Ovary (tissue), 9 donors: ENCODE measurements around the gene RSAD2. TPM values are rescaled to one million over a fixed set of nuclear protein-coding genes. Genes with fewer than 3 reads are reported as not detected.

Experiments used
- DNase-seq, 5 donors: peaks; one replicate each; pipeline ENCODE4 v3.0.0-alpha.2; 2019 to 2020
- H3K27ac ChIP-seq, 2 donors: fragments of 200-600 bp; one replicate each; pipeline versions ENCODE4 v1.5.1 to v1.8.0; 2019 to 2022
- H3K27me3 ChIP-seq: fragments of 200-600 bp; one replicate; pipeline ENCODE4 v1.8.0; 2022
- H3K36me3 ChIP-seq: fragments of 200-600 bp; sonication (generic); one replicate; pipeline ENCODE4 v1.5.1; 2019
- H3K4me1 ChIP-seq: one replicate; pipeline ENCODE4 v1.8.1; 2013; ENCODE audit warnings: mild to moderate bottlenecking, moderate library complexity; ENCODE audit not compliant: insufficient read depth
- H3K4me3 ChIP-seq: fragments of 200-600 bp; sonication (generic); one replicate; pipeline ENCODE4 v1.5.1; 2017
- H3K9me3 ChIP-seq, 2 donors: fragments of 200-600 bp in 1 of 2; sonication (generic) in 1 of 2; one replicate each; pipeline versions ENCODE4 v1.5.1 to v1.8.1; 2013 to 2019; ENCODE audit warnings: mild to moderate bottlenecking in 1 of 2, moderate library complexity in 1 of 2
- EP300 ChIP-seq: sonication (generic); formaldehyde crosslinking; IDR thresholded peaks from one replicate; pipeline ENCODE4 v1.6.1; 2017; ENCODE audit warnings: antibody characterized with exemption
- POLR2A ChIP-seq: fragments of 450-650 bp; IDR thresholded peaks from one replicate; pipeline ENCODE4 v1.6.1; 2017; ENCODE audit warnings: antibody characterized with exemption, mild to moderate bottlenecking, moderate library complexity
- WGBS, 3 donors: extraction: QIAGEN DNeasy Blood & Tissue Kit in 1 of 3; methylation state at CpG; one replicate each; pipeline versions ENCODE4 v1.1.5 to v1.1.7; 2013 to 2017; 5-methylcytosine and 5-hydroxymethylcytosine counted together
- intact Hi-C, 4 donors: fragments of 100-400 bp; cut with DNase I; formaldehyde crosslinking; loops; one replicate each; pipeline versions ENCODE4 v1.11.0 to v1.15.1; 2022 to 2023
- polyA plus RNA-seq, 2 donors: library from polyadenylated mRNA; stranded (reverse); fragments of 200-250 nt in 1 of 2; fragments of 350-450 nt in 1 of 2; fragmentation: Illumina TruSeq in 1 of 2; extraction: RNeasy Lipid Tissue Mini Kit (QIAGEN cat#74804) in 1 of 2; gene quantifications; one replicate each; pipeline ENCODE4 v1.2.3, GENCODE V29; 2013 to 2014
- total RNA-seq, 7 donors: library from RNA; depleted of rRNA in 2 of 7; stranded (reverse); fragments of >200 nt in 2 of 7; fragmentation: NEBNext Ultra II Directional in 3 of 7; extraction: Animal tissue kit (Norgen Biotek cat#: 25700) in 3 of 7; gene quantifications; one replicate each; pipeline versions ENCODE4 v1.1.0 to v1.2.4, GENCODE V29; 2016 to 2023
- TF ChIP-seq, protein P1 (sequence below), 3 donors: fragments of 450-650 bp in 2 of 3; fragments of 200-600 bp in 1 of 3; IDR thresholded peaks; one replicate each; pipeline versions ENCODE4 v1.5.1 to v1.8.0; 2016 to 2022; ENCODE audit warnings: antibody characterized with exemption in 3 of 3, mild to moderate bottlenecking in 1 of 3
- donor health status: DM: no; HTN: no; CAD: no; lungs with moderate emphysema.
- donor health status: DM: no; HTN: no; CAD: no.
- donor health status: Bipolar disorder and iron deficiency.
- donor health status: DM: yes; HTN: yes; CAD: no.
- donor health status: DM: no; HTN: no; CAD: no.
- donor health status: DM: yes; HTN: yes; CAD: no.

The RSAD2 gene
- total and polyA plus RNA-seq, 9 donors, result 1.9 to 11.1 (median 4.7) TPM

DNA sequence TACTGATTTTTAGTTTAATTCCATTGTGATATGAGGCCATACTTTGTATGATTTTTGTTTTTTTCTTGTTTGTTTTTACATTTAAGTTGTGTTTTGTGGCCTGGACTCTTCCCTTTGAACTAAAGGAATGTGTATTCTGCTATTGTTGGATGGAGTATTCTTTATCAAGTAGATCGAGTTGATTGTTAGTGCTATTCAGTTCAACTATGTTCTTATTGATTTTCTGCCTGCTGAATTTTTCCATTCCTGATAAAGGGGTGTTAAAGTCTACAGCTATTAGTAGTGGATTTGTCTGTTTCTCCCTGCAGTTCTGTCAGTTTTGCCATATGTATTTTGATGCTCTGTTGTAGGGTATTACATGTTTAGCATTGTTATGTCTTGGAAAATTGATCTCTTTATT is 54.2 kb downstream of the RSAD2 start:
- intact Hi-C loops, result no loop called here
- Histone ChIP-seq H3K4me1 (peaks cover 9% of the 10 kb centered on the region), H3K27ac (no peak overlapping the region), H3K36me3 (no peaks in the 10 kb centered on the region), H3K4me3 (no peak overlapping the region), H3K27me3 (no peaks in the 10 kb centered on the region), H3K9me3 (no peaks in the 10 kb centered on the region)
- no peak for DNase-seq
- 81 to 89% (median 83%) methylated on average over 1 of the region's 1 CpG for WGBS, 3 donors
- TF ChIP-seq EP300 (no peak), POLR2A (no peak)
- TF ChIP-seq, protein P1, sequence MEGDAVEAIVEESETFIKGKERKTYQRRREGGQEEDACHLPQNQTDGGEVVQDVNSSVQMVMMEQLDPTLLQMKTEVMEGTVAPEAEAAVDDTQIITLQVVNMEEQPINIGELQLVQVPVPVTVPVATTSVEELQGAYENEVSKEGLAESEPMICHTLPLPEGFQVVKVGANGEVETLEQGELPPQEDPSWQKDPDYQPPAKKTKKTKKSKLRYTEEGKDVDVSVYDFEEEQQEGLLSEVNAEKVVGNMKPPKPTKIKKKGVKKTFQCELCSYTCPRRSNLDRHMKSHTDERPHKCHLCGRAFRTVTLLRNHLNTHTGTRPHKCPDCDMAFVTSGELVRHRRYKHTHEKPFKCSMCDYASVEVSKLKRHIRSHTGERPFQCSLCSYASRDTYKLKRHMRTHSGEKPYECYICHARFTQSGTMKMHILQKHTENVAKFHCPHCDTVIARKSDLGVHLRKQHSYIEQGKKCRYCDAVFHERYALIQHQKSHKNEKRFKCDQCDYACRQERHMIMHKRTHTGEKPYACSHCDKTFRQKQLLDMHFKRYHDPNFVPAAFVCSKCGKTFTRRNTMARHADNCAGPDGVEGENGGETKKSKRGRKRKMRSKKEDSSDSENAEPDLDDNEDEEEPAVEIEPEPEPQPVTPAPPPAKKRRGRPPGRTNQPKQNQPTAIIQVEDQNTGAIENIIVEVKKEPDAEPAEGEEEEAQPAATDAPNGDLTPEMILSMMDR (IDR thresholded peaks at IDR 0.05), result no peak

DNA sequence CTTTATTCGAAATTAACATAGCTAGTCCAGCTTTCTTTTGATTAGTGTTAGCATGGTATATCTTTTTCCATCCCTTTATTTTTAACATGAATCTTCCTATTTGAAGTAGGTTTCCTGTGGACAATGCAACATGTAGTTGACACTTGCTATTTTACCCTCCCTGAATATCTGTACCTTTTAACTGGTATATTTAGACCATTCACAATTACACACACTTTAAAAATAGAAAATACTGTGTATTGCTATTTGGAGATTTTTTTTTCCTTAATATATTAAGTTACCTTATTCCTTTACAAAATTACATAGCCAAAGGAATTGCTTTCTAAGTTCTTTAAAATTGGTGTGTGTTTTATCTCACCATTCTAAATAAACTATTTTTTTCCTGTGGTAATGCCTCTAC is 54.6 kb downstream of the RSAD2 start:
- Histone ChIP-seq H3K9me3 (no peaks in the 10 kb centered on the region), H3K4me3 (no peak overlapping the region), H3K36me3 (no peaks in the 10 kb centered on the region), H3K4me1 (peaks cover 4% of the 10 kb centered on the region), H3K27me3 (no peaks in the 10 kb centered on the region), H3K27ac (no peak overlapping the region)
- 91 to 95% (median 95%) methylated on average over 1 of the region's 1 CpG for WGBS, 3 donors
- no peak for DNase-seq
- intact Hi-C loops, result no loop called here
- TF ChIP-seq POLR2A, result no peak
- TF ChIP-seq EP300, result no peak
- TF ChIP-seq, protein P1 (IDR thresholded peaks at IDR 0.05), result no peak

DNA sequence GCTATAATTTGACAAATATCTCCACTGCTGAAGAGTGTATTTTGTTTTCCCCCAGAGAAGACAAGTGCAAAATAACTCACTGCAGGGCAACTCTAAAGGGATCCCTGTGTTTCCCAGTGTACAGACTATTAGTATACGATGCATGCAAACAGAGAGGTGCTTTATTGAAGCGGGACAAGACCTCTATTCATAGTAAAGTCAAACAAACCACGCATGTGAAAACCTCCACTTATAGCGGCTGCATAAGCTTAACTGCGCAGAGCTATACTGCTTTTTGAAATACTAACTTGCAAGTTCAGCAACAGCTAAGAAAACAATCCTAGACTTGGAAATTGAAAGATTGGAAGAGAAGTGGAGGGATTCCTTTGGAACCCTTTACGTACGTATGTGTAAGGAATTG is 55.3 kb downstream of the RSAD2 start:
- no peak overlapping the region for H3K4me3 ChIP-seq
- H3K27me3 ChIP-seq, result no peaks in the 10 kb centered on the region
- DNase-seq, result no peak
- intact Hi-C loops, result no loop called here
- WGBS, 3 donors, result 95 to 99% (median 97%) methylated on average over 7 of the region's 7 CpGs
- TF ChIP-seq POLR2A, result no peak
- TF ChIP-seq EP300, result no peak
- TF ChIP-seq, protein P1 (IDR thresholded peaks at IDR 0.05), result no peak
- no peaks in the 10 kb centered on the region for H3K36me3 ChIP-seq
- no peak overlapping the region for H3K27ac ChIP-seq
- H3K9me3 ChIP-seq, result no peaks in the 10 kb centered on the region
- peaks cover 1% of the 10 kb centered on the region for H3K4me1 ChIP-seq

DNA sequence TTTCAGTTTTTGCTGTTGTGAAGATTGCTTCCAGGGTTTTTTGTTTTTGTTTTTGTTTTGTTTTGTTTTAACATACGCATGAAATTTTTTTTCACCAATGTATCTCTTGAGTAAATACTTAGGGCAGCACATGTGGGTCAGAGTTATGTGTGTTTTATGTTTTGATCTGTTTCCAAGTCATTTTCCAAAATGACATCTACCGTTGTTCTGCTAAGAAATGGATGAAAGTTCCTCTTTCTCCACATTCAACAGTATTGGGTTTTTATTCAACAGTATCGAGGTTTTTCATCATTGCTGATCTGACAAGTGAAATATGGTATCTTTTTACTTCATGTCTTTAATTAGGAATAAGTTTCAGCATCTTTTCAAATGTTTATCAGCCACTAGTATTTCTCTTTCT is 56.3 kb downstream of the RSAD2 start:
- no peak overlapping the region for H3K27ac ChIP-seq
- no peaks in the 10 kb centered on the region for H3K4me1 ChIP-seq
- H3K36me3 ChIP-seq, result no peaks in the 10 kb centered on the region
- H3K9me3 ChIP-seq, result no peaks in the 10 kb centered on the region
- H3K27me3 ChIP-seq, result no peaks in the 10 kb centered on the region
- no peak overlapping the region for H3K4me3 ChIP-seq
- WGBS, 3 donors, result 86 to 92% (median 90%) methylated on average over 3 of the region's 3 CpGs
- intact Hi-C loops, result no loop called here
- no peak for DNase-seq
- TF ChIP-seq EP300 (no peak), POLR2A (no peak)
- TF ChIP-seq, protein P1 (IDR thresholded peaks at IDR 0.05), result no peak

GRCh38 chr2:6934345-6934744 is 56.8 kb downstream of the RSAD2 start:
- 85 to 89% (median 87%) methylated on average over 1 of the region's 1 CpG for WGBS, 3 donors
- Histone ChIP-seq H3K4me1 (no peaks in the 10 kb centered on the region), H3K27me3 (no peaks in the 10 kb centered on the region), H3K9me3 (no peaks in the 10 kb centered on the region), H3K27ac (no peak overlapping the region), H3K36me3 (no peaks in the 10 kb centered on the region), H3K4me3 (no peak overlapping the region)
- TF ChIP-seq, protein P1 (IDR thresholded peaks at IDR 0.05), result no peak
- no peak for TF ChIP-seq POLR2A
- TF ChIP-seq EP300, result no peak
- no peak for DNase-seq
- intact Hi-C loops, result no loop called here
